HepG2 (cell line): ENCODE results near the gene CCN6.

Experiments
- CTCF ChIP-seq: sonication (generic); formaldehyde crosslinking; IDR thresholded peaks from 2 replicates; pipeline ENCODE4 v1.5.0; 2020; ENCODE audit warnings: mild to moderate bottlenecking, missing genetic modification reagents, moderate library complexity
- HNF1A ChIP-seq, 2 experiments: sonication (generic) in 1 of 2; formaldehyde crosslinking in 1 of 2; IDR thresholded peaks; 2 replicates each; pipeline versions ENCODE4 v1.4.0 to v1.6.1; 2016 to 2020; ENCODE audit warnings: borderline replicate concordance in 1 of 2, low read depth in 1 of 2, mild to moderate bottlenecking in 1 of 2, missing genetic modification reagents in 1 of 2
- ZMAT3 ChIP-seq: sonication (generic); formaldehyde crosslinking; conservative IDR thresholded peaks from 2 replicates; pipeline ENCODE4 v1.7.0; 2021; ENCODE audit warnings: missing genetic modification reagents
- ZNF501 ChIP-seq: sonication (generic); formaldehyde crosslinking; IDR thresholded peaks from 2 replicates; pipeline ENCODE4 v1.5.1; 2020; ENCODE audit warnings: mild to moderate bottlenecking, moderate library complexity, missing genetic modification reagents

- TF ChIP-seq ZMAT3 (CRISPR knock-in tag), result no peak
- TF ChIP-seq HNF1A (IDR thresholded peaks at IDR 0.05; ENCODE audit: low read depth), result no peak
- TF ChIP-seq HNF1A (CRISPR knock-in tag; IDR thresholded peaks at IDR 0.05; ENCODE audit: borderline replicate concordance), result no peak
- TF ChIP-seq ZNF501 (CRISPR knock-in tag), result no peak
- no peak for TF ChIP-seq CTCF (CRISPR knock-in tag)
Measured at GRCh38 chr6:112116221-112116620, 62.3 kb downstream of the CCN6 start.
